PC-9 (cell line): ENCODE data around the gene MTCL1. TPM values are rescaled to one million over a fixed set of nuclear protein-coding genes. Genes with fewer than 3 reads are reported as not detected.

Experiments used
- BruUV-seq: library from RNA; stranded (reverse); fragments of 400-500 nt; replicated peaks from 2 replicates; lab custom pipeline; 2021; lab: Mats Ljungman, UMichigan
- CTCF ChIA-PET: fragments of 300-600 bp; sonication (Branson Sonifier 250); formaldehyde crosslinking; loops from one replicate; lab custom pipeline; 2022; ENCODE audit warnings: antibody characterized with exemption; lab: Charles Lee
- POLR2A ChIA-PET: fragments of 300-600 bp; sonication (Branson Sonifier 250); formaldehyde crosslinking; loops from one replicate; lab custom pipeline; 2022; ENCODE audit warnings: antibody characterized with exemption; ENCODE audit not compliant: unreplicated experiment; lab: Charles Lee
- DNase-seq, 2 experiments: peaks; one replicate each; pipeline versions ENCODE4 v3.0.0 to v3.0.0-alpha.2; 2015 to 2022; ENCODE audit warnings: mixed read lengths in 1 of 2
- H2AFZ ChIP-seq: fragments of 200-600 bp; sonication (generic); 2 replicates; pipeline ENCODE4 v1.8.1; 2017; ENCODE audit warnings: antibody characterized with exemption
- H3F3A ChIP-seq: fragments of 200-600 bp; sonication (generic); 2 replicates; pipeline ENCODE4 v1.8.1; 2017; ENCODE audit warnings: antibody characterized with exemption, mild to moderate bottlenecking, low read depth; ENCODE audit not compliant: insufficient read depth
- H3K27ac ChIP-seq: fragments of 200-600 bp; sonication (generic); 2 replicates; pipeline ENCODE4 v1.6.1; 2016; ENCODE audit warnings: mixed run types
- H3K27me3 ChIP-seq: fragments of 200-600 bp; sonication (generic); 2 replicates; pipeline ENCODE4 v1.6.1; 2016; ENCODE audit warnings: low read depth, mixed run types; ENCODE audit not compliant: insufficient read depth
- H3K36me3 ChIP-seq: fragments of 200-600 bp; sonication (generic); 2 replicates; pipeline ENCODE4 v1.6.1; 2016; ENCODE audit warnings: low read depth, mixed run types
- H3K4me1 ChIP-seq: fragments of 200-600 bp; sonication (generic); replicated peaks from 2 replicates; pipeline ENCODE4 v1.6.1; 2016; ENCODE audit warnings: mixed run types; ENCODE audit not compliant: insufficient read depth
- H3K4me2 ChIP-seq: fragments of 200-600 bp; sonication (generic); 2 replicates; pipeline ENCODE4 v1.6.1; 2017; ENCODE audit warnings: mixed run types
- H3K4me3 ChIP-seq: fragments of 200-600 bp; sonication (generic); 2 replicates; pipeline ENCODE4 v1.6.1; 2016; ENCODE audit warnings: mixed run types
- H3K79me2 ChIP-seq: fragments of 200-600 bp; sonication (generic); 2 replicates; pipeline ENCODE4 v1.6.1; 2017; ENCODE audit warnings: low read depth, mixed run types
- H3K9me2 ChIP-seq: fragments of 200-600 bp; sonication (generic); 2 replicates; pipeline ENCODE4 v1.8.1; 2017; ENCODE audit warnings: mild to moderate bottlenecking; ENCODE audit not compliant: insufficient read depth
- H3K9me3 ChIP-seq: fragments of 200-600 bp; sonication (generic); 2 replicates; pipeline ENCODE4 v1.8.1; 2016; ENCODE audit warnings: low read depth; ENCODE audit not compliant: insufficient read depth
- H4K20me1 ChIP-seq: fragments of 200-600 bp; sonication (generic); 2 replicates; pipeline ENCODE4 v1.8.1; 2017; ENCODE audit not compliant: insufficient read depth
- EZH2 ChIP-seq: fragments of 200-600 bp; sonication (generic); IDR thresholded peaks from 2 replicates; pipeline ENCODE4 v1.8.0; 2017; ENCODE audit warnings: antibody characterized with exemption, low read depth
- intact Hi-C: fragments of 100-400 bp; cut with micrococcal nuclease; formaldehyde crosslinking; loops from one replicate; pipeline ENCODE4 v1.10.0; 2022; ENCODE audit not compliant: unreplicated experiment
- total RNA-seq: library from RNA; stranded (reverse); gene quantifications from 2 replicates; pipeline ENCODE4 v1.2.3, GENCODE V29; 2021
- TF ChIP-seq, protein P1 (sequence below): fragments of 200-600 bp; sonication (generic); conservative IDR thresholded peaks from 2 replicates; pipeline ENCODE4 v1.6.1; 2017; ENCODE audit warnings: mixed run types, antibody characterized with exemption, mild to moderate bottlenecking, moderate library complexity

MTCL1 gene
- total RNA-seq, 1 experiment from 2014 or later: 29.6 TPM

DNA sequence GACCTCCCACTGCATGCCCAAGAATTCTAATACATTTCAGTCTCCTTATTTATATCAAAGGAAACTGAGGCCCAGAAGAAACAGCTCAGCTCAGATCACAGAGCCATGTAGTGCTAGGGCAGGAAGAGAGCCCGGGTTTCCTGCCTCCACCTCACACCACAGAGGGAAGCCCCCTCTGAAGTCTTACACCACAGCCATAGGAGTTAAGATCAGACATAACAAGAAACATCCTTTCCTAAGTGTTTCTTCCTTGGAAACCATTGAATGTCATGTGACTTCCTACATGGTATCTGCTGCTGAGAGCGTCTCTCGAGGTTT, 102.1 kb downstream of the MTCL1 start:
- Histone ChIP-seq H3K4me3 (no peak overlapping the region), H3K27me3 (no peaks in the 10 kb centered on the region), H3F3A (peaks cover under 1% of the 10 kb centered on the region; the same call in 1 of the 2 replicates), H3K4me1 (peaks cover 6% of the 10 kb centered on the region), H2AFZ (no peak overlapping the region), H3K79me2 (no peaks in the 10 kb centered on the region), H3K9me2 (no peaks in the 10 kb centered on the region), H3K36me3 (no peaks in the 10 kb centered on the region), H3K4me2 (no peak overlapping the region), H3K27ac (no peak overlapping the region), H4K20me1 (no peaks in the 10 kb centered on the region), H3K9me3 (no peaks in the 10 kb centered on the region)
- CTCF ChIA-PET: no interaction called here
- TF ChIP-seq, protein P1, sequence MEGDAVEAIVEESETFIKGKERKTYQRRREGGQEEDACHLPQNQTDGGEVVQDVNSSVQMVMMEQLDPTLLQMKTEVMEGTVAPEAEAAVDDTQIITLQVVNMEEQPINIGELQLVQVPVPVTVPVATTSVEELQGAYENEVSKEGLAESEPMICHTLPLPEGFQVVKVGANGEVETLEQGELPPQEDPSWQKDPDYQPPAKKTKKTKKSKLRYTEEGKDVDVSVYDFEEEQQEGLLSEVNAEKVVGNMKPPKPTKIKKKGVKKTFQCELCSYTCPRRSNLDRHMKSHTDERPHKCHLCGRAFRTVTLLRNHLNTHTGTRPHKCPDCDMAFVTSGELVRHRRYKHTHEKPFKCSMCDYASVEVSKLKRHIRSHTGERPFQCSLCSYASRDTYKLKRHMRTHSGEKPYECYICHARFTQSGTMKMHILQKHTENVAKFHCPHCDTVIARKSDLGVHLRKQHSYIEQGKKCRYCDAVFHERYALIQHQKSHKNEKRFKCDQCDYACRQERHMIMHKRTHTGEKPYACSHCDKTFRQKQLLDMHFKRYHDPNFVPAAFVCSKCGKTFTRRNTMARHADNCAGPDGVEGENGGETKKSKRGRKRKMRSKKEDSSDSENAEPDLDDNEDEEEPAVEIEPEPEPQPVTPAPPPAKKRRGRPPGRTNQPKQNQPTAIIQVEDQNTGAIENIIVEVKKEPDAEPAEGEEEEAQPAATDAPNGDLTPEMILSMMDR: no peak
- TF ChIP-seq EZH2: no peak
- intact Hi-C loops: no loop called here
- POLR2A ChIA-PET: no interaction called here
- DNase-seq: no peak
- BruUV-seq: no TSS peak

DNA sequence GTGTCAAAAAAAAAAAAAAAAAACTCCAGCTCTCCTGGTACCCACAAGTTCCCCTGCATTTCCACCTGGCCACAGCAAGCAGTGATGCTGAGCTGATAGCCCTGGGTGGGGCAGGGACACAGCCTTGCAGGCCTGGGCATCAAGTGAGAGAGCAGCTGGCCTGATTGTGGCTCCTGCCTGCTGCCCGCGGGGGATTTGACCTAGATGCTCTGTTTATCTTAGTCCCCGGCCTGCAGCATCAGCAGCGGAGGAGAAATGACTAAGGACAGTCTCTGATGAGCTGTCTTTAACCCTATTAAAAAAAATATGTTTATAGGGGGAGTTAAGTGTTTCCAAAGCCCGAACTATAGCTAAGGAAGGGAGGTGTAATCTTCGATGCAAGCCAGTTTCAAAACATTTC, 102.6 kb downstream of the MTCL1 start:
- DNase-seq: no peak
- Histone ChIP-seq H3K9me2 (no peaks in the 10 kb centered on the region), H3K79me2 (no peaks in the 10 kb centered on the region), H3K4me3 (no peak overlapping the region), H3K27ac (no peak overlapping the region), H4K20me1 (no peaks in the 10 kb centered on the region), H3K4me2 (no peak overlapping the region), H3K36me3 (no peaks in the 10 kb centered on the region), H3K9me3 (no peaks in the 10 kb centered on the region), H3K27me3 (no peaks in the 10 kb centered on the region), H3K4me1 (0 out of 2 replicates have a peak, but pooled peaks cover under 1% of the 10 kb centered on the region), H2AFZ (no peak overlapping the region), H3F3A (no peaks in the 10 kb centered on the region)
- BruUV-seq: no TSS peak
- POLR2A ChIA-PET: no interaction called here
- intact Hi-C loops: no loop called here
- CTCF ChIA-PET: no interaction called here
- TF ChIP-seq, protein P1: no peak
- no peak for TF ChIP-seq EZH2

DNA sequence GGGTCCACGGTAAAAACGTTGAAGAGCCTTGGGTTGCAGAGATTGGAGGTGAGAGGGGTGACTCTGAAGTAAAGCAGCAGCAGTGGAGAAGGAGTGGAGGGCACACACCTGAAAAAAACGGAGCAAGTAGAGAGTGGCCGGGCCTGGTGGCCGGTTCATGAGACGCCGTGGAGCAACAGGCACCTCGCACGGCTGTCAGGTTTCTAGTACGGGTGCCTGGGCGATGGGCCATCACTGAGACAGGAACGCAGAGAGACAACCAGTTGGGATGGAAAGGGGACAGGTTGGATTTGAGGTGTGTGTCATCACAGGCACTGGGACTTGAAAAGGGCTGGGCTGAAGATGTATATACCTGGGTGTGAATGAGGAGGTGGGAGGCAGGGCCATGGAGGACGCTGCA, 104.2 kb downstream of the MTCL1 start:
- Histone ChIP-seq H3K27me3 (no peaks in the 10 kb centered on the region), H3K9me2 (no peaks in the 10 kb centered on the region), H3K27ac (no peak overlapping the region), H3K4me1 (no peaks in the 10 kb centered on the region), H3K79me2 (no peaks in the 10 kb centered on the region), H3K36me3 (no peaks in the 10 kb centered on the region), H3K9me3 (no peaks in the 10 kb centered on the region), H3K4me2 (no peak overlapping the region), H3F3A (no peaks in the 10 kb centered on the region), H4K20me1 (no peaks in the 10 kb centered on the region), H3K4me3 (no peak overlapping the region), H2AFZ (no peak overlapping the region)
- no peak for DNase-seq
- ChIA-PET CTCF (no interaction called here), POLR2A (no interaction called here)
- BruUV-seq: no TSS peak
- intact Hi-C loops: no loop called here
- TF ChIP-seq, protein P1: no peak
- TF ChIP-seq EZH2: no peak
